Measurements from ENCODE around the gene SLC35A5.
"Not testable (repeated sequence)": the region's sequence is repeated elsewhere in the genome, so short reads cannot be mapped to it uniquely, and the experiment has no call there.

The SLC35A5 gene

DNA sequence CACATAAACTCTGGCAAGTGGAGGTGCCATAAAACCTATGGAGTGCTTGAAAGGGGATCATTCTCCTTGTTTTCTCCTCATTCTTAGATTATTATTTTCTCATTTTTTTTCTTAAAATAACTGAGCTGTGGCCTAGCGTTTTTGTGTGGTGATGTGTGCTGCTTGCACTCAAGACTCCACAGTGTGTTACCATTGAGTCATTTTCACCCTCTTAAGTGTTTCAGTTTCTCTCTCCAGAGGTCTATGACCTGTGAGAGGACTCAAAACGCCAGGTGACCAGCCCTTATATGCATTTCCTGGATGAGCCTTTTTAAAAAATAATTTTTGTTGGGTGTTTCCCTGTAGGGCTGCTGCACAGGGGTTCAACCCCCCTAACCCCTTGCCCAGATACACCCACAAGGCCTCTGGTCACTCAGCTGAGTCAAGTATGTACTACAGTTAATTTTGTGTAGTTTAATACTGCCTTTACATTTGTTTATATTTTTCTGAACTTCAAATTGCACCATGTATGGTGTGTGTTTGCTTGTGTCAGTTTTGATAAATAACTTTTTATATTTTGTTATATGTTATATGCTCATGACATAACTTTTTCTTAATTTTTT, 47.2 kb upstream of the SLC35A5 start:
- no peak for ATAC-seq

DNA sequence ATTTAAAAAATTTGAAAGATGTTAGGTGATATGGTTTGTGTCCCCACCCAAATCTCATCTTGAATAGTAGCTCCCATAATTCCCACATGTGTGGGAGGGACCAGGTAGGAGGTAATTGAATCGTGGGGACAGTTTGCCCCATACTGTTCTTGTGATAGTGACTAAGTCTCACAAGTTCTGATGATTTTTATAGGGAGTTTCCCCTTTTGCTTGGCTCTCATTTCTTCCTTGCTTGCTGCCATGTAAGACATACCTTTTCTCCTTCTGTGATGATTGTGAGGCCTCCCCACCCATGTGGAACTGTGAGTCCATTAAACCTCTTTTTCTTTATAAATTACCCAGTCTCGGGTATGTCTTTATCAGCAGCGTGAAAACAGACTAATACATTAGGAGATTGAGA, 42.9 kb upstream of the SLC35A5 start:
- ATAC-seq = not testable (repeated sequence)

More for the DNA sequence above, 47.2 kb upstream of the SLC35A5 start:
- TF ChIP-seq SNAI2 (CRISPR knock-in tag; IDR thresholded peaks at IDR 0.05) (no peak), TOX (CRISPR knock-in tag; IDR thresholded peaks at IDR 0.05; ENCODE audit: borderline replicate concordance) (no peak), ZC3H10 (CRISPR knock-in tag; IDR thresholded peaks at IDR 0.05) (no peak), TCF4 (CRISPR knock-in tag; IDR thresholded peaks at IDR 0.05; ENCODE audit: borderline replicate concordance) (no peak), ZNF8 (CRISPR knock-in tag; IDR thresholded peaks at IDR 0.05) (no peak), TSHZ2 (CRISPR knock-in tag; IDR thresholded peaks at IDR 0.05) (no peak), CREB5 (CRISPR knock-in tag; IDR thresholded peaks at IDR 0.05; ENCODE audit: low read depth) (no peak)

DNA sequence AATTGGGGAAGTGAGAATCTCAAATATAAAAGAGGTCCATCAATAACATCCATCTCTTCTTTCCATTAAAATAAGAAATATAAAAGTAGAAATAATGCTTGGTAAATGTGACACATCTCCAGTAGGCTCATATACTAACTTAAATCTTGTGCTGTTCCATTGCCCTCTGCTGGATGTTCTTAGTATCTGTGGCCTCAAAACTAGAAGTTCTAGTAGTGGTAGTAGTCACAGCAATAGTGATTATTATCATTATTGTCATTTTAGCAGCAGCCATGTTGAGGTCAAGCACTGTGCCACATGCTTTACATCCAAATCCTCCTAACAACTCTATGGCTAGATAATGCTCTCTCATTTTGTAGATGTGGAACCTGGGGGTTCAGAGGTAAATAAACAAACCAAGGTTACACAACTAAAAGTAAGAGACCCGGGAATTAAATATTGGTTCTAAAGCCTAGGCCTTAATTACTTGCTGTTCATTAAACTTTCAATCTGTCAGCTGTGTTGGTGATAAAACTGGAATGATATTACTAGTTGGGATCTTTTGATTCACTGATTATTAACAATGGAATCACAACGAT, 42.3 kb upstream of the SLC35A5 start:
- TF ChIP-seq ZNF8 (CRISPR knock-in tag; IDR thresholded peaks at IDR 0.05) = no peak
- TF ChIP-seq ISL1 (CRISPR knock-in tag; IDR thresholded peaks at IDR 0.05) = no peak
- no peak for TF ChIP-seq CSRNP3 (CRISPR knock-in tag; IDR thresholded peaks at IDR 0.05)
- ATAC-seq = peak; percentile 98

- ATAC-seq = not testable (repeated sequence)
These were observed 37.7 kb upstream of the SLC35A5 start for GRCh38 chr3:112524127-112524526.

DNA sequence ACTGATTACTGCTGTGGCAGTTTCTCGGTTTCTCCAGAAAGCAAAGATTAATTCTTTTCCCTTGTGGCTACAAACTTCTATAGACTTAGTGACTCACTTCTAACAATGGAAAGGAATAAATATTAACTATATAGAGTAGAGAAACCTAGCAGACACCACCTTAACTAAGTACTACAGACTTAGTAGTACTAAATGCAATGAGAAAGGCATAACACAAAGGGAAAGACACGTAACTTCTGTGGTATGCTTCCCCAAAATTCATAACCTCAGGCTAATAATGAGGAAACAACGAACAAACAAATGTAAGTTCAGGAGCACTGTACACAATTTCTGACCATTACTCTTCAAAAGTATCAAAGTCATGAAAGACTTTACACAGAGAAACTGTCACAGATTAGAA, 31.3 kb upstream of the SLC35A5 start:
- no peak for ATAC-seq

More for the DNA sequence above, 31.3 kb upstream of the SLC35A5 start:
- TF ChIP-seq ARNTL (CRISPR knock-in tag; IDR thresholded peaks at IDR 0.05; ENCODE audit: borderline replicate concordance, low read depth) (no peak), ZNF70 (CRISPR knock-in tag; IDR thresholded peaks at IDR 0.05) (no peak), CREB5 (CRISPR knock-in tag; IDR thresholded peaks at IDR 0.05; ENCODE audit: low read depth) (no peak), BACH2 (CRISPR knock-in tag; IDR thresholded peaks at IDR 0.05; ENCODE audit: borderline replicate concordance) (no peak), PPARA (CRISPR knock-in tag; IDR thresholded peaks at IDR 0.05; ENCODE audit: borderline replicate concordance) (no peak), ZFP30 (CRISPR knock-in tag; IDR thresholded peaks at IDR 0.05) (no peak), POU6F1 (CRISPR knock-in tag; IDR thresholded peaks at IDR 0.05; ENCODE audit: borderline replicate concordance, low read depth) (no peak), ZC3H10 (CRISPR knock-in tag; IDR thresholded peaks at IDR 0.05) (no peak), RARB (CRISPR knock-in tag; IDR thresholded peaks at IDR 0.05) (no peak), OSR1 (CRISPR knock-in tag; IDR thresholded peaks at IDR 0.05) (no peak), TCF4 (CRISPR knock-in tag; IDR thresholded peaks at IDR 0.05; ENCODE audit: borderline replicate concordance) (no peak), TOX (CRISPR knock-in tag; IDR thresholded peaks at IDR 0.05; ENCODE audit: borderline replicate concordance) (no peak), ESRRG (CRISPR knock-in tag; IDR thresholded peaks at IDR 0.05) (no peak), ZFP3 (CRISPR knock-in tag; IDR thresholded peaks at IDR 0.05) (no peak), ZNF565 (CRISPR knock-in tag; conservative IDR thresholded peaks at IDR 0.05; ENCODE audit: low read depth) (no peak), SNAI2 (CRISPR knock-in tag; IDR thresholded peaks at IDR 0.05) (no peak)
- TF ChIP-seq, protein P1, sequence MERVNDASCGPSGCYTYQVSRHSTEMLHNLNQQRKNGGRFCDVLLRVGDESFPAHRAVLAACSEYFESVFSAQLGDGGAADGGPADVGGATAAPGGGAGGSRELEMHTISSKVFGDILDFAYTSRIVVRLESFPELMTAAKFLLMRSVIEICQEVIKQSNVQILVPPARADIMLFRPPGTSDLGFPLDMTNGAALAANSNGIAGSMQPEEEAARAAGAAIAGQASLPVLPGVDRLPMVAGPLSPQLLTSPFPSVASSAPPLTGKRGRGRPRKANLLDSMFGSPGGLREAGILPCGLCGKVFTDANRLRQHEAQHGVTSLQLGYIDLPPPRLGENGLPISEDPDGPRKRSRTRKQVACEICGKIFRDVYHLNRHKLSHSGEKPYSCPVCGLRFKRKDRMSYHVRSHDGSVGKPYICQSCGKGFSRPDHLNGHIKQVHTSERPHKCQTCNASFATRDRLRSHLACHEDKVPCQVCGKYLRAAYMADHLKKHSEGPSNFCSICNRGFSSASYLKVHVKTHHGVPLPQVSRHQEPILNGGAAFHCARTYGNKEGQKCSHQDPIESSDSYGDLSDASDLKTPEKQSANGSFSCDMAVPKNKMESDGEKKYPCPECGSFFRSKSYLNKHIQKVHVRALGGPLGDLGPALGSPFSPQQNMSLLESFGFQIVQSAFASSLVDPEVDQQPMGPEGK (CRISPR knock-in tag; IDR thresholded peaks at IDR 0.05; ENCODE audit: borderline replicate concordance) = no peak

Data from SK-N-SH treated with all-trans-retinoic acid at 6 μM for 48 hours (cell line).